ENCODE data around the gene GLRA2.

The GLRA2 gene

DNA sequence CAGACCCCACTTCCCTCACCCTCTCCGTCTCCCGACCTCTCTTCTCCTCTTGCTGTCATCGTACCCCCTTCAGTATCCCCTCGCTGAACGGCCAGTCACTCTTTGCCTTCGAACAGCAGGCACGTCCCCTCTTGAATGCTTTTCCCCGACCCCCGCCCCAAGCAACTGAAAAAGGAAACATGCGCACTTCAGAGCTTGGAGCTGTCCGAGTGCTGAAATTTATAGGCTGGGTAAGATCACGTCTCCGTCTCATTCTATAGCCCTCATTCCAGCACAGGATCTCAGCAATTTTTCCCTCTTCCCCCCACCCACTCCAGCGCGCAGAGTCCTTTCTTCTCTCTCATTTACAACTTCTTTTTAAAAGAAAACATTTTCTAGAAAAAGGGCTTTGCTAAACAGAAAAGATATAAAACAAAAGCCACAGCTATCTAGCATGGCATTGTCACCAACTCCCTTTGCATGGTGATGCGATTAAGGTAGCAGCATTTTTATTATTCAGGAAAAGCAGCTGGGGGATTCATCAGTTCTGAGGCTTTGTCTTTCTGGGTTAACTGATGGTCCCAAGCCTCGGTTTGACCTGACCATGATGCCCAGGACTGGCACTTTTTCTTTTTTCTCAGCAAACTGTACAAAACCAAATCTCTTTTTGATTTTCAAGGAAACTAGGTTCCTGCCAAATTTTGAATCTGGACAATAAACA is at the start of gene GLRA2:
TSS of gene GLRA2 (plus strand) at position 247 of the 700 bp plus-strand sequence. CDS start 522 bp downstream, outside the sequence.
- Mint-ChIP-seq H3K27me3 (peaks cover 9% of the 10 kb centered on the region), H3K9me3 (peaks cover 6% of the 10 kb centered on the region), H3K4me1 (no peaks in the 10 kb centered on the region), H3K27ac (ENCODE audit: low read depth) (no peak within 1 kb of the TSS), H3K4me3 (no peak within 1 kb of the TSS), H3K36me3 (ENCODE audit: insufficient read depth) (no peaks in the 10 kb centered on the region)
- ATAC-seq (replicated peaks; ENCODE audit: extremely low read depth, poor library complexity, severe bottlenecking) (no peak), DNase-seq (ENCODE audit: low spot score in 2 of 2) (no peak)

DNA sequence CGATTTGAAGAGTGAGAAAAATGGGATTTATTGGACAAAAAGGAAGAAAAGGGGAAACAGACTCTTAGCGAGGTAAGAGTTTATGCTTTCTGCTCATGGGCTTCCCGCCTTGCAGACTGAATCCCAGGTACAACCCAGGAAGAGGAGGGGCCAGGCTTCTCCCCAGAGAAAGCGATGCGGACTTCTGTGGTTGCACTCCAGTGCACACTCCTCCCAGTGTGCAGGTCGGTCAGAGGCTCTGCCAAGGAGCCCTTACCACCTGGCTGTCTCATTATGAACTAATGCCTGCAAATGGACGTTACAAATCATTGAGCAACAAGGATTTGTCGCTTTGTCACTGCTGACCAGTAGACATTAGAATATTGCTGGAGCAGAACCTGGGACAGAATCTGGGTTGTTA is 39.9 kb upstream of the GLRA2 start:
- Mint-ChIP-seq H3K27ac (ENCODE audit: low read depth) (no peak overlapping the region), H3K36me3 (ENCODE audit: insufficient read depth) (no peaks in the 10 kb centered on the region), H3K9me3 (no peaks in the 10 kb centered on the region), H3K27me3 (no peaks in the 10 kb centered on the region), H3K4me3 (no peak overlapping the region), H3K4me1 (no peaks in the 10 kb centered on the region)
- DNase-seq (ENCODE audit: low spot score in 2 of 2) (no peak), ATAC-seq (replicated peaks; ENCODE audit: extremely low read depth, poor library complexity, severe bottlenecking) (no peak)

GRCh38 chrX:14491689-14492088 is 37.6 kb upstream of the GLRA2 start:
- H3K27me3 Mint-ChIP-seq: no peaks in the 10 kb centered on the region
- H3K36me3 Mint-ChIP-seq (ENCODE audit: insufficient read depth): no peaks in the 10 kb centered on the region
- ATAC-seq (replicated peaks; ENCODE audit: extremely low read depth, poor library complexity, severe bottlenecking): no peak
- H3K4me3 Mint-ChIP-seq: no peak overlapping the region
- DNase-seq (ENCODE audit: low spot score in 2 of 2): no peak
- H3K4me1 Mint-ChIP-seq: no peaks in the 10 kb centered on the region
- H3K9me3 Mint-ChIP-seq: no peaks in the 10 kb centered on the region
- no peak overlapping the region for H3K27ac Mint-ChIP-seq (ENCODE audit: low read depth)

DNA sequence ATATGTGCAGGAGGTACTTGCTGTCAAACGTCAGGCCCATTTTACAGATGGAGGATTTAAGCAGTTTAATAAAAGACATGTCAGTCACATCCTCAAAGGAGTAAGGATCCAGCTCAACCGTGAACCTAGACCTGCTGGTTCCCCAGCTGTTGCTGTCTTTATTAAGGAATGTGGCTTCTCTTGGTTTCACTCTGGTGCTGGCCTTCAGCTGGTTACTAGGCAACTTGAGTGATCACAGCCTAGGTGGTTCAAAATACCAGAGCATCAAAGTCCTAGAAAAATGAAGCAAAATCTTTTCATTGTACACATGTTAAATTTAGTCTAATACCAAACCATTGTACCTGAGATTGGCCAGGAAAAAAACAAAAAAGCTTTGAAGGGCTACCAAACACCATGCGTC is 32.7 kb upstream of the GLRA2 start:
- H3K36me3 Mint-ChIP-seq (ENCODE audit: insufficient read depth): no peaks in the 10 kb centered on the region
- H3K4me3 Mint-ChIP-seq: peak overlapping the region; percentile 61
- ATAC-seq (replicated peaks; ENCODE audit: extremely low read depth, poor library complexity, severe bottlenecking) (no peak), DNase-seq (ENCODE audit: low spot score in 2 of 2) (no peak)
- H3K4me1 Mint-ChIP-seq: peaks cover 7% of the 10 kb centered on the region
- no peaks in the 10 kb centered on the region for H3K27me3 Mint-ChIP-seq
- peak overlapping the region; percentile 79 for H3K27ac Mint-ChIP-seq (ENCODE audit: low read depth)
- H3K9me3 Mint-ChIP-seq: no peaks in the 10 kb centered on the region

- DNase-seq (ENCODE audit: low spot score in 2 of 2): no peak
Measured at GRCh38 chrX:14497184-14497666, 32.1 kb upstream of the GLRA2 start.

DNA sequence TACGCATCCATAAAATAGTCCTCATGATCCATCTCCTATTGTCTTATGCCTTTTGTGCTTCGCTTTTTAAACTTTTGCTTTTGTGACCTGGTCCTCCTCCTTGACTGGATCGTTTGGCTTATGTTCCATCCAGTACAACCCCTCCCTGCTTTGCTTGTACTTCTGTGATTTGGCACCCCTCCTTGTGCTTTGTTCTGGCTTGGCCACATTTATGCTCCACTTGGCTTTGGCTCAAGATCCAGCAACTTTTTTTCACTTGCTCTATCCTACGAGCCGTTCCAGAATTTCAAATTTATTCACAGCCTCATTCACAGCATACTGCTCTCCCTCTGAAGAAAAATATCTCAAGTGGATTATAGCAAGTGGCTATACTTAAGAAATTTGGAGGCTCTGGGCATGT is 28.0 kb upstream of the GLRA2 start:
- ATAC-seq (replicated peaks; ENCODE audit: extremely low read depth, poor library complexity, severe bottlenecking) (no peak), DNase-seq (ENCODE audit: low spot score in 2 of 2) (no peak)
- no peak overlapping the region for H3K4me3 Mint-ChIP-seq
- no peaks in the 10 kb centered on the region for H3K36me3 Mint-ChIP-seq (ENCODE audit: insufficient read depth)
- no peaks in the 10 kb centered on the region for H3K9me3 Mint-ChIP-seq
- H3K27me3 Mint-ChIP-seq: no peaks in the 10 kb centered on the region
- H3K27ac Mint-ChIP-seq (ENCODE audit: low read depth): no peak overlapping the region
- H3K4me1 Mint-ChIP-seq: peaks cover 11% of the 10 kb centered on the region

More at GRCh38 chrX:14497184-14497666, 32.1 kb upstream of the GLRA2 start:
- Mint-ChIP-seq H3K4me1 (peaks cover 11% of the 10 kb centered on the region), H3K4me3 (peak overlapping the region; percentile 61), H3K27me3 (no peaks in the 10 kb centered on the region), H3K27ac (ENCODE audit: low read depth) (peak overlapping the region; percentile 79), H3K9me3 (no peaks in the 10 kb centered on the region), H3K36me3 (ENCODE audit: insufficient read depth) (no peaks in the 10 kb centered on the region)
- ATAC-seq (replicated peaks; ENCODE audit: extremely low read depth, poor library complexity, severe bottlenecking): peak; percentile 24

DNA sequence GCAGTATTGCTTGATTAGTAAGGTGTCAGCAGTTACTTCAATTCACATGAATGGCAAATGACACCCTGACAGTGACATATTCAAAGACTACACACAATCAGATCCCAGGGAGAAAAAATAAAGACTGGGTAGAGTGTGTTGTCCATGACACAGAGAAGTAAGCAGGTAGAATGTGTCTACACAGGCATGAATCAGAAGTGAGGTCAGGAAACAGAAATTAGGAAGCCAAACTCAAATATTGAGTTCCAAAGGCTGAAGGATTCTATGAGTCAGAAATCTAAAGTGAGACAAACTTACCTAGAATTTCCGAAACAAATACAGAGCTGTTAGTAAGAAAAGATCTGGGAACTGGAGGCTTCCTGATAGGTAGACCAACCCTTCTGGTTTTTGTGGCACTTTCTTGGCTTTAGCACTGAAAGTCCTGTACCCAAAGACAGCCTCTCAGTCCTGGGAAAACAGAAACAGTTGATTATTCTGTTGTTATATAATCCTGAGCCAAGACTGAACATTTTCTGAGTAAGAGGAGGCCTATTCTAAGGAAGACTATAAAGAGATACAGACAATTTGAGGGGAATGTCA is 24.3 kb upstream of the GLRA2 start:
- Mint-ChIP-seq H3K27me3 (peaks cover 12% of the 10 kb centered on the region), H3K4me1 (peaks cover 5% of the 10 kb centered on the region), H3K4me3 (no peak overlapping the region), H3K36me3 (ENCODE audit: insufficient read depth) (no peaks in the 10 kb centered on the region), H3K27ac (ENCODE audit: low read depth) (no peak overlapping the region), H3K9me3 (no peaks in the 10 kb centered on the region)
- ATAC-seq (replicated peaks; ENCODE audit: extremely low read depth, poor library complexity, severe bottlenecking): no peak
- no peak for DNase-seq (ENCODE audit: low spot score in 2 of 2)

GRCh38 chrX:14505648-14506047 is 23.7 kb upstream of the GLRA2 start:
- no peak overlapping the region for H3K4me3 Mint-ChIP-seq
- peaks cover 5% of the 10 kb centered on the region for H3K4me1 Mint-ChIP-seq
- DNase-seq (ENCODE audit: low spot score in 2 of 2) (no peak), ATAC-seq (replicated peaks; ENCODE audit: extremely low read depth, poor library complexity, severe bottlenecking) (no peak)
- no peaks in the 10 kb centered on the region for H3K9me3 Mint-ChIP-seq
- H3K36me3 Mint-ChIP-seq (ENCODE audit: insufficient read depth): no peaks in the 10 kb centered on the region
- H3K27me3 Mint-ChIP-seq: peaks cover 15% of the 10 kb centered on the region
- H3K27ac Mint-ChIP-seq (ENCODE audit: low read depth): no peak overlapping the region

DNA sequence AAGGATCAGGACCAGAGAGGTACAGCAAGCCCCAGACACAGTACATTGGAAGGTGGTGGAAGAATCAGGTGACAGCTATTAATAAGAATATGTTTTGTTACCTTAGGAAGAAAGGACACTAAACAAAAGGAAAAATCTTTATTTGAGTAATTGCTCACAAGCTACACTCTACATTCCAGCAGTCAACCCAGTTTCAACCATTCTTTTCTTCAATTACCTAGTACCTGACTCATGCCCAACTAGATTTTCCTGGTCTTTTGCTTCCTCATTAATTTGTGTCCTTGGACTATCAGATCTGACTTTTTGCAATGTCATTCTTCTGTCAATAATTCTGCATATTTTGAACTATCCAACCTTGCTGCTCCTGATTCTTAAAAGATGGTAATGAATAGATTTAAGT is 22.5 kb upstream of the GLRA2 start:
- no peaks in the 10 kb centered on the region for H3K9me3 Mint-ChIP-seq
- H3K4me1 Mint-ChIP-seq: peaks cover 2% of the 10 kb centered on the region
- no peak overlapping the region for H3K4me3 Mint-ChIP-seq
- no peaks in the 10 kb centered on the region for H3K36me3 Mint-ChIP-seq (ENCODE audit: insufficient read depth)
- peaks cover 15% of the 10 kb centered on the region for H3K27me3 Mint-ChIP-seq
- DNase-seq (ENCODE audit: low spot score in 2 of 2) (no peak), ATAC-seq (replicated peaks; ENCODE audit: extremely low read depth, poor library complexity, severe bottlenecking) (no peak)
- no peak overlapping the region for H3K27ac Mint-ChIP-seq (ENCODE audit: low read depth)

GRCh38 chrX:14508025-14508690 is 21.2 kb upstream of the GLRA2 start:
- Mint-ChIP-seq H3K27me3 (peaks cover 15% of the 10 kb centered on the region), H3K36me3 (ENCODE audit: insufficient read depth) (no peaks in the 10 kb centered on the region), H3K4me3 (no peak overlapping the region), H3K4me1 (no peaks in the 10 kb centered on the region), H3K9me3 (no peaks in the 10 kb centered on the region), H3K27ac (ENCODE audit: low read depth) (no peak overlapping the region)
- ATAC-seq (replicated peaks; ENCODE audit: extremely low read depth, poor library complexity, severe bottlenecking) (no peak), DNase-seq (ENCODE audit: low spot score in 2 of 2) (no peak)

GRCh38 chrX:14509325-14510057 is 19.8 kb upstream of the GLRA2 start:
- Mint-ChIP-seq H3K27ac (ENCODE audit: low read depth) (no peak overlapping the region), H3K9me3 (no peaks in the 10 kb centered on the region), H3K4me3 (no peak overlapping the region), H3K36me3 (ENCODE audit: insufficient read depth) (no peaks in the 10 kb centered on the region), H3K27me3 (peaks cover 15% of the 10 kb centered on the region), H3K4me1 (no peaks in the 10 kb centered on the region)
- no peak for ATAC-seq (replicated peaks; ENCODE audit: extremely low read depth, poor library complexity, severe bottlenecking)
- no peak for DNase-seq (ENCODE audit: low spot score in 2 of 2)

DNA sequence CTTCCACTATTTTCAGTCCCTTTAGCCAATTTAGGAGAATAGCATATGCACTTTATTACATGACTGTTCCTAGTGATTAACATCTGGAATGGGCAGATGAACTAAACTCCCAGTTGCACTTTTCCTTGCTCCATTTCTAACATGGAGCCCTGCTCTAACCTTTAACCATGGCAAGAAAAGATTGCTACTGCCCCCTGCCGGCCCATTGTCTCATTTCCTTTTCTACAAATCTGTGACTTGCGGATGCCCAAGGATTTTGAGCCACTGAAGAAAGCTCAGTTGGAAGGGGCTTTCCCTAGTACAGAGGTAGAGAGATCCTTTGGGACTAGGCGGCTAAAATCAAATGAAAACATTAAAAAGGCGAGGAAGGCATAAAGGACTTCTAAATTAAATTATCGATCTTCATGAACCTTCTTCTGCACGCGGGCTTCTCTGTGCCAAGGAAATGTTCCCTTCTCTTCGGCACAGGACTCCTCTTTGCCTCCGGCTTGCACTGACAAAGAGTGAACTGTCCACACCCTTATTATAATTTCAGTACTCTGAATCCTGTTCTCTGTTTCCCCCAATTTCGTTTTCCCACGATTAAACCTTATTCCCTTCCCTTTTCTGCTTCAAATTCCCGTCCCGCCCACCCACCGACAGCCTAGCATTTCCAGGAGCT is 577 bp upstream of the GLRA2 start:
- Mint-ChIP-seq H3K27ac (ENCODE audit: low read depth) (no peak overlapping the region), H3K36me3 (ENCODE audit: insufficient read depth) (no peaks in the 10 kb centered on the region), H3K4me1 (no peaks in the 10 kb centered on the region), H3K9me3 (peaks cover 6% of the 10 kb centered on the region), H3K27me3 (peaks cover 9% of the 10 kb centered on the region), H3K4me3 (no peak overlapping the region)
- ATAC-seq (replicated peaks; ENCODE audit: extremely low read depth, poor library complexity, severe bottlenecking) (no peak), DNase-seq (ENCODE audit: low spot score in 2 of 2) (peak in 1 of 2 donors; percentile 9)

All from central memory CD8-positive, alpha-beta T cell (primary cell).